ENCODE results near the gene CD99.

CD99 gene

GRCh38 chrX:2676794-2677675 lies 14.1 kb upstream of the CD99 start:
- no peak for DNase-seq

- no peak for DNase-seq
Observed at GRCh38 chrX:2677764-2678163, 13.3 kb upstream of the CD99 start.

- no peak for DNase-seq
Observed at GRCh38 chrX:2678583-2678982, 12.5 kb upstream of the CD99 start.

DNA sequence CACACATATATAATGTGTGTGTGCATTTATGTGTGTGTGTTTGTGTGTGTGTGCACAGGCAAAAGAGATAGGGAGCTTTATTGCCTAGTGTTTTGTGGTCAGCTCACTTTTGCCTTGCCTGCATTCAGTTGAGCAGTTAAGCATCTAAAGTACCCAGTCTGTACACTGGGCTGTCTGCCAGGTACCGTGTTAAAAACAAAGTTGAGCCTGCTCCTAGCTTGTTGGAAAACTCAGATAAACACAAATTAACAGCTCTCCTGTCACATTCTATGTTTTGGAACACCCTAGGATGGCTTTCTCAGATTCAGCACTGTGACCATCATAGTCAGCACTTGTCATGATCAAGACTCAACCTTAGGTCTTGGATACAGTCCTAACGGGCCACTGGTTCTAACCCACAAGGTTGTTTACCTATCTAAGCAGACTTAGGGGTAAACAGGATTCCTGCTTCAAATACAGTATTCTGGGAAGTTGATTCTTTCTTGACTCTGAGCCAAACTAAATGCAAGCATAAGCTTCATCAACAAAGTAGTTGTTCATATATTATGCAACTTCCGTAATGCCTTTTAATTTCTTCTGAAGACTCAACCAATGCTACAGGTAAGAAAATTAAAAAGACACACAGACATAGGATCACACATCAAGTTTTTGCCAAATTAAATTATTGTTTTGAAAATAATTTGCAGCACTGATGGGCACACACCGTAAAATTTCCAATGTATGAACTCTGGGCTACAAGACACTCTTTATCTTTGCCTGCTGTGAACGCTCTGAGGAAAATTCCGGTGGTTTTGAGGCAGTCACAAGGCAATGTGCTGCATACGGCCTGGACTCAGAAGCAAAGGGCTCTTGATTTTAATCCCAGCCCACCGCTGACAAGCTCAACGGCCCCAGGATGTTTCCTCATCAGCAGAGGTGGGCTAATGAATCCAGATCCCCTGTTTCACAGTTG lies 11.3 kb upstream of the CD99 start:
- DNase-seq = no peak

- DNase-seq = no peak
Observed at GRCh38 chrX:2680486-2681348, 10.4 kb upstream of the CD99 start.

DNA sequence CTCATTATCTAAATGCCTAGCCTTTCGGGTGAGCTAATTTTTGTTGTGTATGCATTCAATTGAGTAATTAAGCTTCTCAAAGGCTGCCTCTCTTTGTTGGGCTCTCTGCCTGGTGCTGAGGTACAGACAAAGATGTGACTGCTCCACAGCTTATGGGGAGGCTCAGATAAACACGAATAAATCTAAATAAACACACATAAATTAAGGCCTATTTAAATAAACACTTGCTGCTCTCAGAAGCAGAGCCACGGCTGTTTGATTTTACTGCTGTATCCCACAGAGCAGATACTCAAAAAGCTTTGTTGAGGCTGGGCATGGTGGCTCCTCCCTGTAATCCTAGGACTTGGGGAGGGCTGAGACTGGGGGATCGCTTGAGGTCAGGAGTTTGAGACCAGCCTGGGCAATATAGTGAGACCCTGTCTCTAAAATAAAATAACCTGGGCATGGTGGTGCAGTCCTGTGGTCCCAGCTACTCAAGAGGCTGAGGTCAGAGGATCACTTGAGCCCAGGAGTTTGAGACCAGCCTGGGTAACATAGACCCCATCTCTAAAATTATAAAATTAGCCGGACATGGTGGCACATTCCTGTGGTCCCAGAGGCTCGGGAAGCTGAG lies 8.4 kb upstream of the CD99 start:
- no peak for DNase-seq

GRCh38 chrX:2684256-2684655 lies 6.8 kb upstream of the CD99 start:
- no peak for DNase-seq

DNA sequence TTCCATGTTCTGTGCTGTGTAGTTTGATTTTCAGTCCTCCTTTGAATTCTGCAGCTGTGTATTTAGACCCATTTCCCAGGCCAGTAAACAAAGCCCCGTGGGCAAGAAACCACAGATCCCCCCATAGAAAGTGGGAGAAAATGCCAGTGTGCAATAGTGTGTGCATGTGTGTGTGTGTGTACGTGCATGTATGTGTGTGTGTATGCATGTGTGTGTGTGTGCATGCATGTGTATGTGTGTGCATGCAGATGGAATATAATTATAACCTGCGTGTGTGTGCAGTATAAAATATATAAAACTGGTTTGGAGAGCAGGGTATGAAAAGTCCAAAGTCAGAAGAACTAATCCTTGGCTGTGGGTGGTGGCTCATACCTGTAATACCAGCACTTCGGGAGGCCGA lies 5.2 kb upstream of the CD99 start:
- DNase-seq = no peak

- no peak for DNase-seq
Observed at GRCh38 chrX:2689773-2690666, 1.1 kb upstream of the CD99 start.

DNA sequence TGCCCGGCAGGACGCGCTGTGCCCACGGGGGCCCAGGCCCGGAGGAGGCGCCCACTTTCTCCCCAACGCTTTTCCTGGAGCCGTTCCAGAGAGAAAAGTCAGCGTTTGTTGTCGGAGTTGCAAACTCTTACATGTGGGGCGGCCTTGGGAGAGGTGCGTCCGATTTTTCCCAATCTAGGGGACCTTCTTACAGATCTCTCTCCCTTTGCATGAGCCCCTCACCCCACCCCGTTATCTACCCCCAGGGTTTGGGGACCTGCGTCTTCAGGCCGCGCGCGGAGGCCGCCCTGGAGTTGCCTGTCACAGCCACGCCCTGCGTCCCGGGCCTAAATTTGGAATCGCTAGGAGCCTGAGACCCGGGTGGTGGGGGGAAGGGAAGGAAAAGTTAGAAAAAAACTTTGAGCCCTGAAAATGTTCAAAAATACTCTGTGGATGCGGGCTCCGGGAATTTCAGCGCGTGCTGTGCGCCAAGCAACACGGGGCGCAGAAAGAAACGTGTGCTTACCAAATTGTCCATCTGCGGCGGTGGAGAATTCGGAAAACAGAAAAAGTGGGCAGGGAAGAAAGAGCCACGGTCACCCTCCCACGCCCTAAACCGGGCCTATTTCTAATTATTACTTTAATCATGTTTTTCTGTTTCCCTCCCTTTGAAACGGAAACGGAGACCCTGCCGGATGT lies 587 bp downstream of the CD99 start:
- no peak for DNase-seq

- no peak for DNase-seq
Observed at GRCh38 chrX:2692221-2693112, 1.4 kb downstream of the CD99 start.

- DNase-seq = no peak
Observed at GRCh38 chrX:2693113-2694002, 2.3 kb downstream of the CD99 start.

- no peak for DNase-seq
Observed at GRCh38 chrX:2694914-2695267, 3.8 kb downstream of the CD99 start.

- DNase-seq = no peak
Observed at GRCh38 chrX:2696698-2697215, 5.7 kb downstream of the CD99 start.

DNA sequence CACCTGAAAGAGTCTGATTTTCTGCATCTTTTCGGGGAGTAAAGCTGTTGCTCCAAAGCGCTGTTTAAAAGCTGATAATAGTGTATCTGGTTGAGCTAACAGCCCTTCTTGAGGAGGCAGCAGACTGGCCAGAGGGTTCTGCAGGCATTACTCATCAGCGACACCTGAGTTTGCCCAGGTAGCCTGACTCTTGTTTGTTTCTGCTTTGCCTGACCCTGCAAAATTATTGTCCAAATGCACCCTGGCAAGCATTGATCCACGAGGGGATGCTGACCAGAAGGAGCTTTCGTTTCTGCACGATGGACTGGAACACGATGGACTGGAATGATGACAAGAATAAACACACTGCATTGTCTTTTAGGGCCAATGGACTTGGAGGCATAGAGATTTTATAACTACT lies 6.2 kb downstream of the CD99 start:
- no peak for DNase-seq

- DNase-seq = no peak
Observed at GRCh38 chrX:2697741-2698299, 6.7 kb downstream of the CD99 start.

DNA sequence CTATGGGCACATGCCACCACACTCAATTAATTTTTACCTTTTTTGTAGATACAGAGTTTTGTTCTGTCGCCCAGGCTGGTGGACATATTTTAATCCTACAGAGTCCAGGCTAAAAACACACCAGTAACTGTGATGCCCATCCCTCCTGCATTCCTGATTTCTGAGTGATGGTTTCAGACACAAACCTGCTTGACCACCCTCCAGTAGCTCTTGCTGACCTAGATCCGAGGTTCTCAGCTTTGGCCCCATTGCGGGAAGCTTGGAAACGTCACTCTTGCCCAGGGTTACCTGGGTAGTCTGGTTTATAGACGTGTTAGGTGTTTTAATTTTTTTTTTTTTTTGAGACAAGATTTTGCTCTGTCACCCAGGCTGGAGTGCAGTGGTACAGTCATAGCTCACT lies 7.5 kb downstream of the CD99 start:
- DNase-seq = no peak

DNA sequence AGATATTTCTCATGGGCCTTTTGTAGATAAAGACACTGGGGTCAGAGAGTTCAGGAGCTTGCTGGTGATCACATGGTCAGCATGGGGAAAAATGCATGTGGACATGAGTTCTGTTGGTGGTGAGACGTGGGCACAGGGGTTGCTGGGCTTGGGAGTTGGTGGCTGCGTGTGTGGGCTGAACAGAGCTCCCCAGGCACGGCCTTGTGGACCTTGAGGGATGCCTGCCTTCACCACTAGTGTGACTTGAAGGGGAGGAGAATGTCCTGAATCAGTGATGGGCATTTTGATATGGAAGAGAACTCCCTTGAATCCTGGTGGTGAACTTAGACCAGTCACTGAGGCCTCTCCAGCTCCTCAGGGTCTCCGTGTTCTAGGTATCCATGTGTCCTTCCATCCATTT lies 8.9 kb downstream of the CD99 start:
- DNase-seq = no peak
